Astrocyte of the cerebellum (primary cell): Measurements from ENCODE around the gene CSRP3.

Experiments used
- DNase-seq: peaks from one replicate; pipeline ENCODE4 v3.0.0-alpha.2; 2011; ENCODE audit warnings: low read depth
- H3K4me3 ChIP-seq: 2 replicates; pipeline ENCODE4 v1.5.1; 2011; ENCODE audit warnings: mild to moderate bottlenecking, low read depth, low read length, moderate library complexity
- CTCF ChIP-seq: IDR thresholded peaks from 2 replicates; pipeline ENCODE4 v1.5.1; 2012; ENCODE audit warnings: low read length, low read depth, moderate library complexity, mild to moderate bottlenecking; ENCODE audit errors: missing control alignments
- in situ Hi-C: cut with HindIII; loops from 2 replicates; pipeline ENCODE4 v1.10.0; 2017; ENCODE audit warnings: low sequenced_read_pairs

Gene CSRP3

GRCh38 chr11:19226378-19227195 is 24.8 kb upstream of the CSRP3 start:
- no peak for DNase-seq
- no peak for TF ChIP-seq CTCF
- no peak overlapping the region for H3K4me3 ChIP-seq
- in situ Hi-C loops = no loop called here

- DNase-seq = no peak
- in situ Hi-C loops = no loop called here
- no peak for TF ChIP-seq CTCF
Measured at GRCh38 chr11:19225581-19225980, 23.8 kb upstream of the CSRP3 start.

GRCh38 chr11:19225123-19225522 is 23.3 kb upstream of the CSRP3 start:
- in situ Hi-C loops = no loop called here
- no peak overlapping the region for H3K4me3 ChIP-seq
- TF ChIP-seq CTCF = no peak
- no peak for DNase-seq

More at GRCh38 chr11:19225581-19225980, 23.8 kb upstream of the CSRP3 start:
- H3K4me3 ChIP-seq = no peak overlapping the region

- DNase-seq = no peak
- TF ChIP-seq CTCF = no peak
- no peak overlapping the region for H3K4me3 ChIP-seq
- in situ Hi-C loops = no loop called here
Measured at GRCh38 chr11:19220903-19221724, 19.3 kb upstream of the CSRP3 start.

- in situ Hi-C loops = no loop called here
- H3K4me3 ChIP-seq = no peak overlapping the region
- TF ChIP-seq CTCF = no peak
- DNase-seq = no peak
Measured at GRCh38 chr11:19218786-19219460, 17.1 kb upstream of the CSRP3 start.

- no peak for DNase-seq
- H3K4me3 ChIP-seq = no peak overlapping the region
- TF ChIP-seq CTCF = no peak
- in situ Hi-C loops = no loop called here
Measured at GRCh38 chr11:19218216-19218615, 16.4 kb upstream of the CSRP3 start.
